ENCODE data around the gene ADAMTS8. TPM values are rescaled to one million over a fixed set of nuclear protein-coding genes. Genes with fewer than 3 reads are reported as not detected.

Gene ADAMTS8
- total and polyA plus RNA-seq, 9 of the 15 experiments (the other 6 are each of a cell fraction or from before 2014, with no cell fraction given) = not detected

- TF ChIP-seq KLF10 (CRISPR knock-in tag; IDR thresholded peaks at IDR 0.05) (no peak), AFF4 (CRISPR knock-in tag; IDR thresholded peaks at IDR 0.05) (no peak), SAP30 (IDR thresholded peaks at IDR 0.05; ENCODE audit: borderline replicate concordance, insufficient read depth, low read depth, low read length, poor library complexity, severe bottlenecking) (no peak), ZNF239 (CRISPR knock-in tag; IDR thresholded peaks at IDR 0.05) (no peak), CTCFL (IDR thresholded peaks at IDR 0.05; ENCODE audit: borderline replicate concordance, insufficient read depth, low read depth, low read length, poor library complexity, severe bottlenecking) (no peak), KLF6 (CRISPR knock-in tag; IDR thresholded peaks at IDR 0.05; ENCODE audit: borderline replicate concordance) (no peak), ETV5 (CRISPR knock-in tag; IDR thresholded peaks at IDR 0.05; ENCODE audit: low read depth) (no peak)
- TF ChIP-seq, protein P1, sequence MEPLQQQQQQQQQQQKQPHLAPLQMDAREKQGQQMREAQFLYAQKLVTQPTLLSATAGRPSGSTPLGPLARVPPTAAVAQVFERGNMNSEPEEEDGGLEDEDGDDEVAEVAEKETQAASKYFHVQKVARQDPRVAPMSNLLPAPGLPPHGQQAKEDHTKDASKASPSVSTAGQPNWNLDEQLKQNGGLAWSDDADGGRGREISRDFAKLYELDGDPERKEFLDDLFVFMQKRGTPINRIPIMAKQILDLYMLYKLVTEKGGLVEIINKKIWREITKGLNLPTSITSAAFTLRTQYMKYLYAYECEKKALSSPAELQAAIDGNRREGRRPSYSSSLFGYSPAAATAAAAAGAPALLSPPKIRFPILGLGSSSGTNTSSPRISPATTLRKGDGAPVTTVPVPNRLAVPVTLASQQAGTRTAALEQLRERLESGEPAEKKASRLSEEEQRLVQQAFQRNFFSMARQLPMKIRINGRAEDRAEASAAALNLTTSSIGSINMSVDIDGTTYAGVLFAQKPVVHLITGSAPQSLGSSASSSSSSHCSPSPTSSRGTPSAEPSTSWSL (CRISPR knock-in tag; IDR thresholded peaks at IDR 0.05; ENCODE audit: borderline replicate concordance) = no peak
Observed at GRCh38 chr11:130452176-130452575, 23.8 kb upstream of the ADAMTS8 start (continued).
